22Rv1 (cell line): ENCODE data around the gene SMYD2.

Experiments used
- H3K27ac ChIP-seq: fragments of 450-650 bp; 2 replicates; pipeline ENCODE4 v1.5.1; 2017
- ZFX ChIP-seq: fragments of 450-650 bp; IDR thresholded peaks from 2 replicates; pipeline ENCODE4 v1.6.1; 2017; ENCODE audit warnings: antibody characterized with exemption, borderline replicate concordance
- TF ChIP-seq, protein P1 (sequence below): fragments of 450-650 bp; IDR thresholded peaks from 2 replicates; pipeline ENCODE4 v1.5.1; 2017; ENCODE audit warnings: mild to moderate bottlenecking

The SMYD2 gene

DNA sequence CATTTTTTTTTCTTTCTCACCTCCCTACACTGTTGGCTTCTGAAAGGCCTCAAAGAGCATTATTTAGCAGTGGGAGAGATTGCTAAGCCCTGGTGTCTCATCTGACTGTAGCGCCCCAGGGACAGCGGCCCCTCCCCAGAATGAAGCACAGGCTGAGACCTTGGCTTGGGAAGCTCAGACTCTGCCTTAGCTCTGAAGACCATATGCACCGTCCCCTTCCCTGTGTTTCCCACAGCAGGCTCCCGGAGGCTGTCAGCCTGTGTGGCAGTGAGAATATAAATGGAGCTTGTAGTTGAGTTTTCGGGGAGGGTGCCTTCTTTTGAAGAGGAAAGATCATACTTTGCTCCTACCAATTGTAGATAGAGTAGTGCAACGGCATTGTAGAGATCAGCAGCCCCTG is 25.3 kb downstream of the SMYD2 start:
- TF ChIP-seq, protein P1, sequence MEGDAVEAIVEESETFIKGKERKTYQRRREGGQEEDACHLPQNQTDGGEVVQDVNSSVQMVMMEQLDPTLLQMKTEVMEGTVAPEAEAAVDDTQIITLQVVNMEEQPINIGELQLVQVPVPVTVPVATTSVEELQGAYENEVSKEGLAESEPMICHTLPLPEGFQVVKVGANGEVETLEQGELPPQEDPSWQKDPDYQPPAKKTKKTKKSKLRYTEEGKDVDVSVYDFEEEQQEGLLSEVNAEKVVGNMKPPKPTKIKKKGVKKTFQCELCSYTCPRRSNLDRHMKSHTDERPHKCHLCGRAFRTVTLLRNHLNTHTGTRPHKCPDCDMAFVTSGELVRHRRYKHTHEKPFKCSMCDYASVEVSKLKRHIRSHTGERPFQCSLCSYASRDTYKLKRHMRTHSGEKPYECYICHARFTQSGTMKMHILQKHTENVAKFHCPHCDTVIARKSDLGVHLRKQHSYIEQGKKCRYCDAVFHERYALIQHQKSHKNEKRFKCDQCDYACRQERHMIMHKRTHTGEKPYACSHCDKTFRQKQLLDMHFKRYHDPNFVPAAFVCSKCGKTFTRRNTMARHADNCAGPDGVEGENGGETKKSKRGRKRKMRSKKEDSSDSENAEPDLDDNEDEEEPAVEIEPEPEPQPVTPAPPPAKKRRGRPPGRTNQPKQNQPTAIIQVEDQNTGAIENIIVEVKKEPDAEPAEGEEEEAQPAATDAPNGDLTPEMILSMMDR = no peak
- TF ChIP-seq ZFX = no peak

DNA sequence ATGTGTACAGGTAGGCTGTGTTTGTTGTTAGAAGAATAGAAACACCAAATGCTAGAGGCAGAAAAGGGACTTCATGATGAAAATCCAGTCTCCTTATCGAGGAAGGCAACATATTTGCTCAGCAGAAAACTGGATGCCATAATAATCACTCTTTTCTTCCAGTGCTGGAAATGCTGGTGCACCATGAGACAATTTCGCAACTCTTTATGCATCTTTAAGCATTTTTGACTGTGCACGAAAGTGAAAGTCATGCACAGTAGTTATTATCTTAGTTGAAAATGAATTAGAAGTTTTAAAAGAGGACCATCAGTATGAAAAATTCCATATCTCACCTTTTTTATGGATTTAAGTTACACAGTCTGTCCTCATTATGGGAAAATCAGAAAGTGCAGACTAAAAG is 29.1 kb downstream of the SMYD2 start:
- TF ChIP-seq ZFX = no peak
- TF ChIP-seq, protein P1 = no peak
- no peak overlapping the region for H3K27ac ChIP-seq

More for the DNA sequence above, 25.3 kb downstream of the SMYD2 start:
- H3K27ac ChIP-seq = no peak overlapping the region

DNA sequence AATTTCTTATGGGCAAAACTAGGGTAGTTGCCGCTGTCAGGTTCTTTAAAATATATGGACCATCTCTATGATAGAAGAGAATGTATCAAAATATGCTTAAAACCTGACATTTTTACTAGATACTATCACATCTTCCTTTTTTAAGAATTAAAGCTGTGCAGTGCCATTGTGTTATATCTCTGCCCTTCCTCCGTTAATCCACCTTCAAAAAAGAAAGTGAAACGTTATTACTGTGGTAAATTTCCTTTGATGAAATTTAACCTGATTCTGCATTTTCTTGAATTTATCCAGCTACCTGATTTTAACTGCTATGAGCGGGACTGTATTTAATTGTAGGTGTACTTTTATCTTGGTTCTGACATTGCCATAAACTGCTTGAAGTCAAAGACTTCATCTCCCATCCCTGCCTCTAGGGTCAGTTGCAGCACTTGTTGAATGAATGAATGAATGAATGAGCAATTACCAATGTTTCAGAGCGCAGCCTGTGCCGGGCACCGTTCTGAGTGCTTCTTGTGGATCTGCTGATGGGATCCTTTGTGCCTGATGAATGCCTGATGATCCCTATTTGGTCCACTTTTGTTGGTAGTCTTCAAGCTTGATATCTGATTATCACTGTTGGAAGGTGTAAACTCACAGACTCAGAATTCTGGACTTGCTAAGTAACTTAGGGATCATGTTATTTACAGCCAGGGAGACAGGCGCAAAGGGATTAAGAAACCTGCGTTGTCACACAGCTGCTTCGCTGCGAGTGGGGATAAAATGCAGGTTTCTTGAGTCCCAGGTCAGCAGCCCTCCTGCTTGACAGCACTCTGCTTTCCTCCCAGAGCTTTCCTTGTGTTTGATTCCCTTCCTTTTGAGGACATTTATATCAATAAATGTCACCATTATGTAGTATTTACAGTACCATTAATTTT is 30.1 kb downstream of the SMYD2 start:
- H3K27ac ChIP-seq = no peak overlapping the region
- TF ChIP-seq, protein P1 = no peak
- no peak for TF ChIP-seq ZFX

DNA sequence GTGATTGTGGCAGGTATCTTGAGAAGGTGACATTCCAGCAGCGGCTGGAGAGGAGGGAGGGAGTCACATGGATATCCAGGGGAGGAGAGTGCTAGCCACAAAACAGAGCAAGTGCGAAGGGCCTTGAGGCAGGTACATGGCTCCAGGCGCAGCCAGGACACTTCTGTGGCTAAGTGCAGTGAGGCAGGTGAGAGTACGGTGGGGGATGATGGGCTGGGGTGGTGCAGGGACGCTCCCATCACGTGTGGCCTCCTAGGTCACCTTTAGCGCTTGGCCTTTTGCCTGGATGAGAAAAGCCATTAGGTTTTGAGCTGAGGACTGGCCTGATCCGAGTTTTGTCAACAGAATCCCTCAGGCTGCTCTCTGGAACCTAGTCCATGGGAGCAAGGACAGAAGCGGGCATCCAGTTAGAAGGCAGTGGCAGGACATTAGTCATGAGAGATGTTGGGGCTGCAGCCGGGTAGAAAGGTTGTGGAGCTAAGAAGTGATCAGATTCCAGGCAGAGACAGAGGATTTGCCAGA is 31.6 kb downstream of the SMYD2 start:
- no peak for TF ChIP-seq ZFX
- TF ChIP-seq, protein P1 = no peak
- H3K27ac ChIP-seq = no peak overlapping the region

DNA sequence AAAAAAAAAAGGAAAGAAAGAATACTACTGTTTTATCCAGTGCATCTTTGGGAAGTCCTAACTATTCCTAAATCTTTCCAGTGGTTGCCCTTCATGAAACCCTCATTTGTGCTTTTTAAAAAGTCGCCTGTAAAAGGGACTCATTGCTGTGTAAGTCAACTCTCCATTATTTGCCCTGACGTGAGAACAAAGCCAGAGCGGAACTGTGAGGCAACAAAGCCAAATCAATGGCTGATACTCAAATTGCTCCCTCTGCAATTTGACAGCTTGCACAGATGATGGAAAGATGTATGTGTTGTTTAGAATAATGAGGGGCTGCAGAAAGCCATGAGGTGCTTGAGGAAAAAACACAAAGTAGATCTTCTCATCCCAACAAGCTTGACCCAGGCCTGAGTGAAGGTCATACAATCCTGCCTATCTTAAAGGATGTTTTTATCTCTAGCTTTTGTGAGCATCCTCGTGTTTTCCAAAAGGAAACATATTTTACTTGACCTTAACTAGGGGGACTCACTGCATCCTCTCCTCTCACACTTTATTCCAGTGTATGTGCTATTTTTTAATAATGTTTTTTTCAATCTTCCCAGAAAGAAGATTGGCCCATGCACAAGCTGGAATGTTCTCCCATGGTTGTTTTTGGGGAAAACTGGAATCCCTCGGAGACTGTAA is 33.4 kb downstream of the SMYD2 start:
- no peak overlapping the region for H3K27ac ChIP-seq
- TF ChIP-seq, protein P1 = no peak
- TF ChIP-seq ZFX = no peak

DNA sequence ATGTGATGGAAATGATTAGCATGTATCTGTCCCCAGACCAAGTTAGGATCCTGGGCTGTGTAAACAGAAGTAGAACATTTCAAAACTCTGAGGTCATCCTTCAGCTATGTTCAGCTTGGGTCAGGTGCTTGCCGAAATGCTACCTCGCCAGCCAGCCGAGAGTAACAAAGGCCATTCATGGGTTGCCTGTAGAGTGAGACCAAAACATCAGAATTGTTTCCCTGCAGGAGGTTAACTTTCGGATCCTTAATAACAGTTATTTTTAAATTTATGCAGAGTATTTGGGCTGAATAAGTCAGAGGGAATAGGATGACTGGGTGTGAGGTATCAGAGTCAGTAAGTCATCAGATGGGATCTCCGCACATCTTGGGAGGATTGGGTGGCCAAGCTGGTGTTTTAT is 35.6 kb downstream of the SMYD2 start:
- TF ChIP-seq, protein P1 = no peak
- no peak for TF ChIP-seq ZFX
- no peak overlapping the region for H3K27ac ChIP-seq

DNA sequence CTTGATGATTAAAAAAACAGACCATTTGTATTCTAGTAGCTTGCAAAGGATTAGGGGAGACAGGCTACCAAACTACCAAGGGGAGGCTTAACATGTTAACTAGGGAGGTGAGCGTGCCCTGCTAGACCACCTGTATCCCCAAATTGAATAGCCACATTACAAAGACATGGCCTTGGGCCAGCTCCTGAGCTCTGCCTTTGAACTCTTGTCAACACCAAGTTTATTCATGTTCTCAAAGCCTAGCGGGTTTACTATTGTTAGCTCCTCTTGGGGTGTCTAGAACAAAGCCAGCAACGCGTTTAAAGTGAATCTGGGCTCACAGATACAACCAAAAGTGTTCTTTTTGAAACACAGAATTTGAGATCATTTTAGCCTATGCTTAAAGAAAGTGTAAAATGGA is 36.3 kb downstream of the SMYD2 start:
- TF ChIP-seq, protein P1 = no peak
- no peak for TF ChIP-seq ZFX
- no peak overlapping the region for H3K27ac ChIP-seq
